ENCODE data around the gene ZNF117. TPM values are rescaled to one million over a fixed set of nuclear protein-coding genes. Genes with fewer than 3 reads are reported as not detected.

The ZNF117 gene
- total RNA-seq, 1 donor from 2014 or later: 3.6 TPM

DNA sequence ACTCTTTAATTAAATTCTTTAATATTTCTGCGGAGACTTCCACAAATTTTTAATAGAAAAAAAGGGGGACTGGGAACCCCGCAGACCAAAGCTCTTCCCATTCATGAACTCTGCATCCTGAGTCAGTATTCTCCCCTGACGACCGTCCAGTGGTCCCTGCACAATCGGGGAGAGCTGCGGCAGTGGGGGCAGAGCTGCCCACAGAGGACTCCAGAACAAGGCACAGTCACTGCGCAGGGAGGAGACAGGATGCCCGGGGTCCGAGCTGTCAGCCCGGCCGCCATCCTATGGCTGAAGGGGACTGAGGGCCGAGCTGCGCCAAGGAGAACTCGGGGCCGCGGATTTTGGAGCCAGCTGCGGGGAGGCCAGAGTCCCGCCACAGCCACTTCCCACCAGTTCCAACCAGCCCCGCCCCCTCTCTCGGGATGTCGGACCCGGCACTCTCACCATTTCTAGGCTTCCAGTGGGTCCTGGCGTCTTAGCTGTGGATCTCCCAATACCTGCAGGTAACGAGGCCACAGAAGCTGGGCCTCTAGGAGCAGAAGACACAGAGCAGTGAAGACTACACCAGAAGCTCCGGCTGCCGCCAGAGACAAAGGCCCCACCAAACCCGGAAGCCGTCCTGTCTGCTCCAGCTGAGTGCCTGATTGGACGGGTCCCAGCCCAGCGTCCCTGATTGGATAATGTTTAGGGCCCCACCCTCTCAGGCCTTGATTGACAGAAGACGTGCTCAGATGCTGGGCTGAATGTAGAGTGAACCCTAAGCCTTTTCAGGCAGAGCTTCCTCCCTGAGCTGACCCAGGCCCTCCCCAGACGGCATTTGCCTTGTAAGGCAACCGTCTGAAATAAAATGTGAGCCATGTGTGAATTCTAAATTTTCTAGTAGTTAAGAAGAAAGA is 15.5 kb upstream of the ZNF117 start, which contains the start of gene ERV3-1:
ERV3-1 (minus strand) TSS at position 594 of the 899 bp plus-strand sequence. CDS start 13,661 bp downstream, outside the sequence.
- TF ChIP-seq, protein P1, sequence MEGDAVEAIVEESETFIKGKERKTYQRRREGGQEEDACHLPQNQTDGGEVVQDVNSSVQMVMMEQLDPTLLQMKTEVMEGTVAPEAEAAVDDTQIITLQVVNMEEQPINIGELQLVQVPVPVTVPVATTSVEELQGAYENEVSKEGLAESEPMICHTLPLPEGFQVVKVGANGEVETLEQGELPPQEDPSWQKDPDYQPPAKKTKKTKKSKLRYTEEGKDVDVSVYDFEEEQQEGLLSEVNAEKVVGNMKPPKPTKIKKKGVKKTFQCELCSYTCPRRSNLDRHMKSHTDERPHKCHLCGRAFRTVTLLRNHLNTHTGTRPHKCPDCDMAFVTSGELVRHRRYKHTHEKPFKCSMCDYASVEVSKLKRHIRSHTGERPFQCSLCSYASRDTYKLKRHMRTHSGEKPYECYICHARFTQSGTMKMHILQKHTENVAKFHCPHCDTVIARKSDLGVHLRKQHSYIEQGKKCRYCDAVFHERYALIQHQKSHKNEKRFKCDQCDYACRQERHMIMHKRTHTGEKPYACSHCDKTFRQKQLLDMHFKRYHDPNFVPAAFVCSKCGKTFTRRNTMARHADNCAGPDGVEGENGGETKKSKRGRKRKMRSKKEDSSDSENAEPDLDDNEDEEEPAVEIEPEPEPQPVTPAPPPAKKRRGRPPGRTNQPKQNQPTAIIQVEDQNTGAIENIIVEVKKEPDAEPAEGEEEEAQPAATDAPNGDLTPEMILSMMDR (conservative IDR thresholded peaks at IDR 0.05; ENCODE audit: low read depth, low read length): no peak

DNA sequence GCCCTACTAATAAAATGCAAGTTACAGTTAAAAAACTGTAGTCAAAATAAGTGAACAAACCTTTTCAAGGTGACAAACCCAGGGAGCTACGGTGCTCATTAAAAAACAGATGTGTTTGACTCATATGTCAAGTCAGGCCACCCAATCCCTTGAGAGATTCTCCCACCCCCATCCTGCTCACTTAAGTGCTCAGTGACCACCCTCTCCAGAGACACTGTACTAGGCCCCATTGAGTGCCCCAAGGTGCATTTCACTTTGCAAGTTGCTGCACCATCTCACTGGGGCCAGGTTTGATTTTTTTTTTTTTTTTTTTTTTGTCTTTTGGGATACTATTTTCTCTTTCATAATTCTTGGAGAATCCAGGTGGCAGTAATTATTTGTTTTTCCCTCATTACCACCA is 13.7 kb upstream of the ZNF117 start:
- TF ChIP-seq, protein P1 (conservative IDR thresholded peaks at IDR 0.05; ENCODE audit: low read depth, low read length): no peak
- DNase-seq (ENCODE audit: low read depth): no peak

More for the DNA sequence above, 15.5 kb upstream of the ZNF117 start, which contains the start of gene ERV3-1:
- peak; percentile 58 for DNase-seq (ENCODE audit: low read depth)
- peak within 1 kb of the TSS; percentile 96 for H3K4me3 ChIP-seq (ENCODE audit: low read depth, low read length)

DNA sequence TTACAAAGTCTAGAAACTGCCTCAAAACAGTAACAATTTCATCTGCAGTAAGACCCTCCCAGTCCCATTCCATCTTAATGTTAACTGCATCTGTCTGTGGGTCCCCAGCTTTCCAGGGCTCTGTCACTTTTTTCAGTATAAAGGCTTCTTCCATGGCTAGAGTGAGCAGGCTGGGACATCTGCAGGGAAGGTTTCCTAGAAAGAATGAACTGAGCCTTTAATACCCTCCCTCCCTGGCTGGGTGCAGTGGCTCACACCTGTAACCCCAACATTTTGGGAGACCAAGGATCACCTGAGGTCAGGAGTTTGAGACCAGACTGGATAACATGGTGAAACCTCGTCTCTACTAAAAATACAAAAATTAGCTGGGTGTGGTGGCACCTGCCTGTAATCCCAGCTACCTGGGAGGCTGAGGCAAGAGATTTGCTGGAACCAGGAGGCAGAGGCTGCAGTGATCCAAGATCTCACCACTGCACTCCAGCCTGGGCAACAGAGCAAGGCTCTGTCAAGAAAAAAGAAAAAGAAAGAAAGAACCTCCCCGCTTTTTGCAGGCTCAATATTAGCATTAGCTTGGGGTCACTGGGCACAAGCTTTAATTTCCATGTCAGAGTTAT is 12.2 kb upstream of the ZNF117 start:
- no peak for DNase-seq (ENCODE audit: low read depth)

More for the DNA sequence above, 13.7 kb upstream of the ZNF117 start:
- no peak overlapping the region for H3K4me3 ChIP-seq (ENCODE audit: low read depth, low read length)

DNA sequence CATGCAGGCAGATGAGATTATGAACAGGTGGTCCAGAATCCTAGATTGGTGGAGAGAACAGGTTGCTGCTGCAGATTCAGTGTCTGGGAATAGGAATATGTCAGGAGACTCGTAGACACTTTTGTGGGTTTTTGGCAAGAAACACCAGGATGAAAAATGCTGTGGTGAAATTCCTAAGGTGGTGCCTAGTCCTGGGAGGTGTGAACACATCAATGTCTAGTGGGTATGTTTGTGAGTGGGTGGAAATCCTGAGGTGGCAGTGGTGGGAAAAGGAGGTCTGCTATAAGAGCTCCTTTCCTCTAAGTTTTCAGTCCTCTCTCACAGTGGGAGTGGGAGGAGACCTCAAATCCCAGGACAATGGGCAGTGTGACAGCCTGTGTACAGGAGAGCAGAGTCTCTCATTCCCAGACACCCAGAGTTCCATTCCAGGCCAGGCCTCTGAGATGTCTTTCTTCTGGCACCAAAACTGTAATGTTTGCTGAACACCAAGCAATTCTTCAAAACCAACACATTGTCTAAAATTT is 10.5 kb upstream of the ZNF117 start:
- TF ChIP-seq, protein P1 (conservative IDR thresholded peaks at IDR 0.05; ENCODE audit: low read depth, low read length): no peak
- no peak for DNase-seq (ENCODE audit: low read depth)
- H3K4me3 ChIP-seq (ENCODE audit: low read depth, low read length): no peak overlapping the region

More for the DNA sequence above, 12.2 kb upstream of the ZNF117 start:
- TF ChIP-seq, protein P1 (conservative IDR thresholded peaks at IDR 0.05; ENCODE audit: low read depth, low read length): no peak
- H3K4me3 ChIP-seq (ENCODE audit: low read depth, low read length): no peak overlapping the region

DNA sequence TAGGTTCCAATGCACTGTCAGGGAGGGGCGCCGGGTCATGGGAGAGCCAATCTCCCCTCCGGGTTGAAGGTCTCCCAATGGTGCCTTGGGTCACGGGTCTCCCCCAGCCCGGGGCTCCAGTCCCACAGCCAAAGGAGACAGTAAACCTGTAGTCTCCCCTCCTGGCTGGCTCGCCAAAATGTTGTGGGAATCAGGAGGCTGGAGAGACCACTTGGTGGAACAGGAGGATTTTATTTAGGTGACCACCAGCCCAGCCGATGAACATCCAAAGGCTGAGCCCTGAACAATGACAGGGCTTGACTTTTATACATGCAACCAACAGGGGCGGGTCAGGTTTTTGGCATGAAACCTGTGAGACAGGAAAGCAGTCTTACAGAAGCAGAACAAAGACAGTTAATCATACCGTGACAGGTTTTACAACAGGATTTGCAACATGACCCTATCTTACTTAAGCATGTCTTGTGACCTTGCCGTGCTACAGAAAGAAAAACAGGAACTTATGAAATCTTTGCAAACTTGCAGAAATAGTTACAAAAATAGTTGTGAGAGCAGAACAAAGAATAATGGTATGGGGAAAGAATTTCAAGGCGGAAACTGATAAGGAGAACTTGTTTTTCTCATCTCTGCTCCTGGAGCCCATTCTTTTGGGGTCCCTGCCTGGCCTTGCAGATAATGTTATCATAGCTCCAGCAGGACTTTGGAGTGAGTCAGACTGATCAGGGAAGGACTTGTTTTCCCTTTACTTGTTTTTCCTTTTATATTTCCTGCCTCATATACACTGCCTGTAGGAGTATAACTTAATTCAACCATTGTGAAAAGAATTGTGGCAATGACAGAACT is 8.5 kb upstream of the ZNF117 start:
- H3K4me3 ChIP-seq (ENCODE audit: low read depth, low read length): no peak overlapping the region
- DNase-seq (ENCODE audit: low read depth): no peak
- TF ChIP-seq, protein P1 (conservative IDR thresholded peaks at IDR 0.05; ENCODE audit: low read depth, low read length): no peak

DNA sequence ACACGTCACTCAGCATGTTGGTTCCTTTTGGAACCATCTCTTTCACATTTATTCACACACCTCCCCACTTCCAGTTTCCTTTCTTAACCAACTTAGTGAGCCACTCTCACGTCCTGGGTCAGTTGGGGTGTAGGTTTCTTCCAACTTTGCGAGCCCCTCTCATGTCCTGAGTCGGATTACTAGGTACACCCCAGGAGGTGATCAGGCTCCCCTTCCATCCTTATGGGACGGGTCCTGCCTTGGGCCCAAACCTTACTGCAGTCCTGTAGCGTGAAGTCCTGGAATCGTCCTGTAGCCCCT is 8.0 kb upstream of the ZNF117 start:
- TF ChIP-seq, protein P1 (conservative IDR thresholded peaks at IDR 0.05; ENCODE audit: low read depth, low read length): no peak
- H3K4me3 ChIP-seq (ENCODE audit: low read depth, low read length): no peak overlapping the region
- no peak for DNase-seq (ENCODE audit: low read depth)
